GM12865 (cell line): ENCODE measurements around the gene IL17C.

Source experiments
- DNase-seq: peaks from one replicate; pipeline ENCODE4 v3.0.0; 2010; ENCODE audit warnings: low read depth
- H3K4me3 ChIP-seq: 2 replicates; pipeline ENCODE4 v1.5.1; 2011; ENCODE audit warnings: mild to moderate bottlenecking, low read depth, low read length, control low read depth
- CTCF ChIP-seq: IDR thresholded peaks from 2 replicates; pipeline ENCODE4 v1.5.1; 2011; ENCODE audit warnings: low read length, control low read depth, low read depth, inconsistent platforms; ENCODE audit not compliant: insufficient read depth; ENCODE audit errors: missing control alignments

Gene IL17C

GRCh38 chr16:88631384-88631783 is 7.0 kb upstream of the IL17C start:
- TF ChIP-seq CTCF: no peak
- no peak for DNase-seq
- no peak overlapping the region for H3K4me3 ChIP-seq

GRCh38 chr16:88631920-88632586 is 6.3 kb upstream of the IL17C start:
- H3K4me3 ChIP-seq: no peak overlapping the region
- TF ChIP-seq CTCF: no peak
- DNase-seq: no peak

- DNase-seq: no peak
- no peak for TF ChIP-seq CTCF
- H3K4me3 ChIP-seq: no peak overlapping the region
Measured at GRCh38 chr16:88632587-88632930, 5.8 kb upstream of the IL17C start.

- peak; percentile 52 for TF ChIP-seq CTCF
- H3K4me3 ChIP-seq: peak overlapping the region; percentile 48
- peak; percentile 68 for DNase-seq
Measured at GRCh38 chr16:88633684-88634140, 4.7 kb upstream of the IL17C start.

- TF ChIP-seq CTCF: no peak
- peak overlapping the region; percentile 48 for H3K4me3 ChIP-seq
- peak; percentile 62 for DNase-seq
Measured at GRCh38 chr16:88634141-88634993, 4.0 kb upstream of the IL17C start.

GRCh38 chr16:88634994-88635670 is 3.2 kb upstream of the IL17C start:
- no peak for DNase-seq
- H3K4me3 ChIP-seq: peak overlapping the region; percentile 48
- TF ChIP-seq CTCF: no peak
